DMS153 treated with DMSO at 0.1 percent for 48 hours (cell line): Measurements from ENCODE around the gene ADAM12.

Experiments used
- DNase-seq: peaks from one replicate; lab custom pipeline; 2025; ENCODE audit not compliant: unreplicated experiment; lab: John Stamatoyannopoulos, UW

ADAM12 gene

GRCh38 chr10:126124046-126124445 lies 264.2 kb downstream of the ADAM12 start:
- no peak for DNase-seq

- DNase-seq: no peak
Observed at GRCh38 chr10:126123466-126123865, 264.8 kb downstream of the ADAM12 start.

- no peak for DNase-seq
Observed at GRCh38 chr10:126122881-126123280, 265.4 kb downstream of the ADAM12 start.

GRCh38 chr10:126119599-126119998 lies 268.7 kb downstream of the ADAM12 start:
- DNase-seq: no peak

- no peak for DNase-seq
Observed at GRCh38 chr10:126118476-126118875, 269.8 kb downstream of the ADAM12 start.

GRCh38 chr10:126117196-126117595 lies 271.1 kb downstream of the ADAM12 start:
- DNase-seq: no peak

- DNase-seq: no peak
Observed at GRCh38 chr10:126115886-126116285, 272.4 kb downstream of the ADAM12 start.

- DNase-seq: peak; percentile 20
Observed at GRCh38 chr10:126114884-126115555, 273.3 kb downstream of the ADAM12 start.

GRCh38 chr10:126111516-126111915 lies 276.8 kb downstream of the ADAM12 start:
- no peak for DNase-seq

GRCh38 chr10:126110489-126111180 lies 277.6 kb downstream of the ADAM12 start:
- DNase-seq: no peak

GRCh38 chr10:126109893-126110292 lies 278.4 kb downstream of the ADAM12 start:
- no peak for DNase-seq

- no peak for DNase-seq
Observed at GRCh38 chr10:126108693-126109092, 279.6 kb downstream of the ADAM12 start.

GRCh38 chr10:126104767-126105166 lies 283.5 kb downstream of the ADAM12 start:
- DNase-seq: no peak

GRCh38 chr10:126102636-126103035 lies 285.6 kb downstream of the ADAM12 start:
- DNase-seq: no peak

- no peak for DNase-seq
Observed at GRCh38 chr10:126101736-126102135, 286.5 kb downstream of the ADAM12 start.

GRCh38 chr10:126101325-126101724 lies 287.0 kb downstream of the ADAM12 start:
- no peak for DNase-seq

GRCh38 chr10:126099366-126099765 lies 288.9 kb downstream of the ADAM12 start:
- no peak for DNase-seq

GRCh38 chr10:126098226-126098581 lies 290.1 kb downstream of the ADAM12 start:
- no peak for DNase-seq

GRCh38 chr10:126097558-126098225 lies 290.6 kb downstream of the ADAM12 start:
- DNase-seq: no peak

- DNase-seq: peak; percentile 46
Observed at GRCh38 chr10:126094537-126094936, 293.7 kb downstream of the ADAM12 start.

- DNase-seq: no peak
Observed at GRCh38 chr10:126092366-126093215, 295.7 kb downstream of the ADAM12 start.
